Chondrocyte (in vitro differentiated cells): ENCODE measurements around the gene BTD. TPM values are rescaled to one million over a fixed set of nuclear protein-coding genes. Genes with fewer than 3 reads are reported as not detected.

ENCODE experiments used
- DNase-seq: peaks from one replicate; pipeline ENCODE4 v3.0.0; 2021; ENCODE audit warnings: mixed read lengths, low spot score
- H3K27ac Mint-ChIP-seq: one replicate; pipeline ENCODE4 v1.8.0; 2021; ENCODE audit warnings: mild to moderate bottlenecking, moderate library complexity, mixed read lengths; ENCODE audit not compliant: unreplicated experiment
- H3K27me3 Mint-ChIP-seq: 2 replicates; pipeline ENCODE4 v1.8.0; 2021; ENCODE audit warnings: low read depth, mixed read lengths
- H3K36me3 Mint-ChIP-seq: 2 replicates; pipeline ENCODE4 v1.8.0; 2021; ENCODE audit warnings: low read depth, mixed read lengths
- H3K4me1 Mint-ChIP-seq: 2 replicates; pipeline ENCODE4 v1.8.0; 2021; ENCODE audit warnings: low read depth, mild to moderate bottlenecking, mixed read lengths
- H3K4me3 Mint-ChIP-seq: one replicate; pipeline ENCODE4 v1.8.0; 2021; ENCODE audit warnings: mild to moderate bottlenecking, moderate library complexity, mixed read lengths; ENCODE audit not compliant: unreplicated experiment
- H3K9me3 Mint-ChIP-seq: 2 replicates; pipeline ENCODE4 v1.8.0; 2021; ENCODE audit warnings: low read depth, mixed read lengths
- CTCF ChIP-seq: fragments of 200-600 bp; sonication (generic); IDR thresholded peaks from 2 replicates; pipeline ENCODE4 v1.5.0; 2021; ENCODE audit warnings: antibody characterized with exemption, mild to moderate bottlenecking, moderate library complexity
- total RNA-seq: library from RNA; stranded (reverse); gene quantifications from 3 replicates; pipeline ENCODE4 v1.2.1, GENCODE V29; 2021

Gene BTD
- total RNA-seq, 1 donor from 2014 or later = 19.2 TPM

- Mint-ChIP-seq H3K4me3 (no peak overlapping the region), H3K4me1 (peaks cover 30% of the 10 kb centered on the region), H3K27ac (peak overlapping the region; percentile 51), H3K9me3 (peaks cover 25% of the 10 kb centered on the region), H3K36me3 (peaks cover 8% of the 10 kb centered on the region), H3K27me3 (no peaks in the 10 kb centered on the region)
- DNase-seq = no peak
- TF ChIP-seq CTCF = no peak
Observed at GRCh38 chr3:15659254-15659975, 57.9 kb downstream of the BTD start.

GRCh38 chr3:15660055-15660935, 58.8 kb downstream of the BTD start:
- Mint-ChIP-seq H3K27ac (peak overlapping the region; percentile 51), H3K4me3 (no peak overlapping the region), H3K4me1 (peaks cover 27% of the 10 kb centered on the region), H3K27me3 (no peaks in the 10 kb centered on the region), H3K36me3 (peaks cover 10% of the 10 kb centered on the region), H3K9me3 (peaks cover 25% of the 10 kb centered on the region)
- no peak for DNase-seq
- TF ChIP-seq CTCF = no peak

- peaks cover 25% of the 10 kb centered on the region for H3K4me1 Mint-ChIP-seq
- no peak for DNase-seq
- H3K27me3 Mint-ChIP-seq = no peaks in the 10 kb centered on the region
- TF ChIP-seq CTCF = no peak
- H3K36me3 Mint-ChIP-seq = peaks cover 21% of the 10 kb centered on the region
- H3K4me3 Mint-ChIP-seq = no peak overlapping the region
- H3K27ac Mint-ChIP-seq = no peak overlapping the region
- peaks cover 14% of the 10 kb centered on the region for H3K9me3 Mint-ChIP-seq
Observed at GRCh38 chr3:15664144-15664543, 62.6 kb downstream of the BTD start.

DNA sequence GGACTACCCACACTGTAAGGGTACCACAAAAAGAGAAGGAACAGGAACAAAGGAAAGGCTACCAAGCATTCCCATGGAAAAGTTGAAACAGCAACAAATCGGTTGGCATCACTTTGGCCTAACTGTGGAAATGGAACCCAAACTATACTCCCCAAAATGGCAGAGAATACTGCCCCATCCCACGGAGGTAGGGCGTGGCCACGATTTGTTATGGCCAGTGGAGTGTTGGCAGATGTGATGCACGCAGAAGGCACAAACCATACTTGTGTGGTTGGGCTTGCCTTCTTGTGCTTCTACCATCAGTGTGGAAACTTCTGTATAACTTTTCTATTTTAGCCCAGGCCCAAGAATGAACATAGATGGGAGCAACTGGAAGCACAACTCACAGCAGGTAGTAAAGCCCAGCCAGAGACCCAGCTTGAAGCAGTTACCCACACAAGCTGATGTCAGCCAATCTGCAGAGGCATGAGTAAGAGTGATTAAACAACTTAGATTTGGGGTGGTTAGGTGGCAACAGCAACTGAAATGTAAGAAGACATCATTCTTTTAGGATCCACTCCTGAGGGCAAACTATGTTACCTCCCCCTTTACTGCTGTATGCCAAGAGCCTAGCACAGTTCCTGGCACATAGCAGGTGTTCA, 64.1 kb downstream of the BTD start:
- Mint-ChIP-seq H3K9me3 (peaks cover 14% of the 10 kb centered on the region), H3K27me3 (no peaks in the 10 kb centered on the region), H3K4me3 (no peak overlapping the region), H3K36me3 (peaks cover 27% of the 10 kb centered on the region), H3K4me1 (peaks cover 18% of the 10 kb centered on the region), H3K27ac (no peak overlapping the region)
- DNase-seq = no peak
- TF ChIP-seq CTCF = no peak

- H3K4me1 Mint-ChIP-seq = peaks cover 16% of the 10 kb centered on the region
- DNase-seq = no peak
- no peak for TF ChIP-seq CTCF
- H3K27me3 Mint-ChIP-seq = no peaks in the 10 kb centered on the region
- peaks cover 32% of the 10 kb centered on the region for H3K36me3 Mint-ChIP-seq
- peaks cover 12% of the 10 kb centered on the region for H3K9me3 Mint-ChIP-seq
- no peak overlapping the region for H3K27ac Mint-ChIP-seq
- H3K4me3 Mint-ChIP-seq = no peak overlapping the region
Observed at GRCh38 chr3:15666277-15666676, 64.7 kb downstream of the BTD start.
